NCI-H146 (cell line): ENCODE results near the gene EOGT.

ENCODE experiments used
- DNase-seq: peaks from one replicate; lab custom pipeline; 2025; lab: John Stamatoyannopoulos, UW

The EOGT gene

DNA sequence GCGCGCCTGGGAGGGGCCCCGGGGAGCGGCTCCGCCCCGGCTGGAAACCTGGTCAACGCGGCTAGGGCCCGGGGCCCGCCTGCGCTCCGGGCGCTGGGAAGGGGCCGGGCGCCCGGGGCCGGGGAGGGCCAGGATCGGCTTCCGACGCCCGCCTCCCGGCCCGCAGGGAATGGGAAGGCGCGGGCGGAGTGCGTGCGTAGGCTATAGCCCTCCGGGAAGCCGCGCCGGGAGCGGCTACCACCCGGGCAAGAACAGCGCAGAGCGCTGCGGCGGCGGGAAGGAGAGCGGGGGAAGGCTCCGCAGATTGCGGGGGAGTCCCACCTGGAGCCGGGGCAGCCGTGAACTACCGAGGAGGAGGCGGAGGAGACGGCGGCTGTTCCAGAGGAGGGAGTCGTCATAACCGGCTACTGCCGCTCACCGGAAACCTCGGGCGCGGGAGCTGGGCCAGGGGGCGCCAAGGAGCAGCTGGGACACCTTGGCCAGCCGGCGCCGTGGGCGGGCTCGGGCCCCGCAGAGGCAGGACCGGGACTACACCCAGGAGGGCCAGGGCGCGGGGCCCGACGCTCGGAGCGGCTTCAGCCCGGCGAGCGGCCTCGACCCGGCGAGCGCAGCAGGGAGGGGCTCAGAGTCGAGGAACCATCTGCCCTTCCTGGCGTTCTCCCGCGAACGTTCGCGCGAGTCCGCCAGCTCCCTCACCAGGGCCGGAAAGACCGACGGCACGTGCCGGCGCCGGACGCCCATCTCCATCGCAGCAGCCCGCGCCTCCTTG, at the start of gene EOGT:
Gene EOGT (minus strand): TSS at position 432 of the 769 bp plus-strand sequence. CDS start 3,838 bp downstream, outside the sequence.
- peak; percentile 84 for DNase-seq

DNA sequence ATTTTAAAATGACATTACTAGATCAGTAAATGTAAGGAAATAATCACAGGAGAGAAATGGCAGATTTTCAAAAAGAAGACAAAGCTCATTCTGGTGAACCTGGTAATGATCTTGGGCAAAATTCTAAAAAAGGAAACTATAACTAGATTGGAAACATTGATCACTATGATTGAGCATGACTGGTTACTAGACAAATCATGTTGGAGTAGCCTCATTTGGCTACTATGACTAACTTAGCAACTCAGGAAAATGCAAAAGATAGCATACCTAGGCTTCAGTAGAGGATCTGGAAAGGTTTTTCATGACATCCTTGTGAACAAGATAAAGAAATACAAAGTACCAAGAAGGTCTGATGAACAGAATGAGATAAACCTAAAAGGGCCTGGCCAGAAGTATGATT, 46.2 kb upstream of the EOGT start:
- no peak for DNase-seq

- DNase-seq = no peak
These were observed 45.4 kb upstream of the EOGT start for GRCh38 chr3:69058947-69059224.

GRCh38 chr3:69058180-69058946, 44.9 kb upstream of the EOGT start:
- no peak for DNase-seq

DNA sequence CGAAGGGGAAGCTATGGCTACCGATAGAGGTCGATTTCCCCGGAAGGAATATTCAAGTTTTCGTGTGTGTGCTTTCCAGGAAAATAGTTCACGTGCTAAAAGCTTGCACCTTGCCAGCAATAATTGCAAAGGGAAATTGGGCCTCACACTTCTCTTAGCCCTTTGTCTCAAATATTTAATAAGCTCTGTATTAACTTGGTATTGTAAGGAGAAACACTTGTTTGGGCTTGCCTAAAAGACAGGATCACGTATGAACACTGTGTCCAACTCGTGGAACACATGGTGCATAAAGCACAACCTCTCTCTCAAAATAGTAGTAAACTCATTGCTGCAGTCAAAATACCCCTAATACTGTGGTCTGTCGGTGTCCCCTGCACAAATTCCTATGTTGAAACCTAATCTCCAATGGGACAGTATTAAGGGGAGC, 39.0 kb upstream of the EOGT start:
- DNase-seq = no peak

- no peak for DNase-seq
These were observed 38.4 kb upstream of the EOGT start, which contains the start of gene TMF1 for GRCh38 chr3:69051756-69052471. Gene TMF1, minus strand, starts transcription at chr3:69052333. Its CDS starts 247 bp downstream, at chr3:69052086.

- DNase-seq = no peak
These were observed 35.5 kb upstream of the EOGT start for GRCh38 chr3:69048990-69049389.

DNA sequence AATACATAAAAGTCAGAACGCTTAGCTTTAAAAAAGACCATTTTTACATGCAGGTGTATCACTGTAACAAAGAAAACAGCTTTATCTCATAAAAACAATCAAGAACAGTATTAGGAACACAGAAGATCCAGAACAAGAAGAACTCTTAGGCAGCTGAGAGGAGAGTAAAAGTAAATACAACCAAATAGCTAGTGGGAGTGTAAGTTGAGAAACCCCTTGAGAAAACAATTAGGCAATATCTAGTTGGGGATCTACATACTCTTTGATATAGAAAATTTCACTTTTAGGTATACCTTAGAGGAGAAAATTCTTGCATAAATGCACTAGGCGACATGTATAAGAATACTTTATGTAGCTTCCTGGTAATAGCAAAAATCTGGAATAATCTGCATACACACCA, 31.1 kb upstream of the EOGT start:
- DNase-seq = no peak

DNA sequence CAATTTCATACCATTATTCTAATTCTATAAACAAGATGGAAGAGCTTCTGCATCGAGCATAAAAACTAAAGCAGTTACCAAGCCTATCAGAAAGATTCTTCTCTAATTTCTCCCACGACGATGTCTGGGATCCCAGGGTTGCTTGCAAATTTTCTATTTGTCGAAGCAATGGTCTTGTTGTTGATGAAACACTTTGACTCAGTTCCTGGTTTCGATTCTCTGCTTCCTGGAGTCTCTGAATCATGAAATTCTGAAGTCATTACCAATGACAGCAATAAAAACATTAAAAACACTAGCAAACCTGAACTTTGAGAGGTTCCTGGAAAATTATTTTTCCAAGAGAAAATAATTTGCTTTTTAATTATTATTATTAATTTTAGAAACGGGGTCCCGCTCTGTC, 20.0 kb upstream of the EOGT start:
- no peak for DNase-seq

- DNase-seq = no peak
These were observed 19.3 kb upstream of the EOGT start for GRCh38 chr3:69032737-69033136.

- DNase-seq = no peak
These were observed 18.7 kb upstream of the EOGT start for GRCh38 chr3:69032142-69032541.

DNA sequence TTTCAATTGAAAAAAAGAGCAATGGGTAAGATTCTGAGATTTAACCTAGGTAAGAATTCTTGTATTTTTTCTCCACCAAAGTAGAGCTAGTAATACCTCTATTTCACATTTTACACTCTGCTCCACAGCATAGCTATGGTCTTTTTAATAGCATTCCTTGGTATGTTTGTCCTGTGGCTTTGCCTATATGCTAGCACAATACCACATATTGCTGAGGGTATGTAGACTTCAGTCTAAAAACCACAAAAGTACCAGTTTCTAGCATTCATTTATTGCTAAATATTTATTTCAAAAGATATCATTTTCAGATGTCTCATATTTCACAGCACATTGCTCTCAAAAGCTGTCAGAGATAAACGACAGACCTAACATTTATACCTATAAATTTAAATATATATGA, 18.2 kb upstream of the EOGT start:
- no peak for DNase-seq

DNA sequence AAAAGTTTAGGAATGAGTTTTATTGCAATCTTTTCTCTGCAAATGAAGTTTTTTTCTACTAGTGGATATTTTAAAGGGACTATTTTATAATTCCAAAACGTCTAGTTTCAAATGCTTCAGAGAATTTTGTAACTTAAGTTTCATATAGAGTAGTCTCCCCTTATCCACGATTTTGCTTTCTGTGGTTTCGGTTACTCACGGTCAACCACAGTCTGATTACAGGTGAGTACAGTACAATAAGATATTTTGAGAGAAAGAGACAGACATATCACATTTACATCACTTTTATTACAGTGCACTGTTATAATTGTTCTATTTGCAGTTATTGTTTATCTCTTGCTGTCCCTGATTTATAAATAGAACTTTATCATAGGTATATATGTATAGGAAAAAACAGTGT, 7.4 kb upstream of the EOGT start:
- DNase-seq = no peak

DNA sequence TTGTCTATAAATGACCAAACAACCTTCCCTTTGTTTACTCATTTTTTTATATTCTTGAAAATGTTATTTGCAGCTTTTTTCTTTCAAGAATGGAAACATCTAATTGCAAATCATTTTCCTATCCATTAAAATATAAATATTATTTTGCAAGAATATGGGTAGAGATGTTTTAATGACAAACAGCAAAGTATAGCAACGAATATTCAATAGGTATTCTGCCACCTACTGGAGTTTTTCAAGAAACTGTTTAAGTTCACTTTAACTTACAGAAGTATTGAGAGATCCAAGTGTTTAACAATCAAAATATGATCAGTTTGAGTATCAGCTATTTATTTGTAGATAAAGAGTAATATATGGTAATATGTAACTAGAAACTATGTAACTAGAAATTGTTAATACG, 6.9 kb upstream of the EOGT start:
- no peak for DNase-seq

- DNase-seq = no peak
These were observed 3.4 kb upstream of the EOGT start for GRCh38 chr3:69016901-69017300.

- DNase-seq = no peak
These were observed 2.6 kb upstream of the EOGT start for GRCh38 chr3:69016102-69016501.

DNA sequence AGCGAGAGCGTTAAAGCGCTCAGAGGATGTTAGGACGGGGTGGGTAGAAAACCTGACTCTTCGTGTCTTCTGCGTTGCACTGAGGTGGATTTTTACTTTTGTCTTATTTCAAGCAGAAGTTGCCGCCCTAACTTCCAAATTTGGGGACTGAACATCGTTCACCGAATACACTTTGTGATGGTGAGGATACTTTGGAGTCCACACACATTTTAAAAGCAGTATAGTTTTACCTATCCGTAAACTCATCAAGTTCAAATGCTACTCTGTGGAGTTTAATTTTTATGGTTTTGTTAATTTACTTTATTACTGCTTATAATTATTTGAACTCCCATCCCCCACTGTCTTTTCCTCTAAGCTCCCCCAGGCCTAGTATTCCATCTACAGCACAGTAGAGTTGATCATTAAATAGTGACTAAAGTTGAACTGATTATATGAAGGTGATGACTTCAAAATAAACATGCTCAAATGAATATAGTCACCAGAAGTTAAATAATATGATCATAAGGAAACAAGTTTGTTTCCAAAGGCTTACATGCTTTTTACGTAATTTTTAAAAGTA, 617 bp upstream of the EOGT start:
- DNase-seq = no peak

GRCh38 chr3:69012800-69013252, 658 bp downstream of the EOGT start:
- no peak for DNase-seq

DNA sequence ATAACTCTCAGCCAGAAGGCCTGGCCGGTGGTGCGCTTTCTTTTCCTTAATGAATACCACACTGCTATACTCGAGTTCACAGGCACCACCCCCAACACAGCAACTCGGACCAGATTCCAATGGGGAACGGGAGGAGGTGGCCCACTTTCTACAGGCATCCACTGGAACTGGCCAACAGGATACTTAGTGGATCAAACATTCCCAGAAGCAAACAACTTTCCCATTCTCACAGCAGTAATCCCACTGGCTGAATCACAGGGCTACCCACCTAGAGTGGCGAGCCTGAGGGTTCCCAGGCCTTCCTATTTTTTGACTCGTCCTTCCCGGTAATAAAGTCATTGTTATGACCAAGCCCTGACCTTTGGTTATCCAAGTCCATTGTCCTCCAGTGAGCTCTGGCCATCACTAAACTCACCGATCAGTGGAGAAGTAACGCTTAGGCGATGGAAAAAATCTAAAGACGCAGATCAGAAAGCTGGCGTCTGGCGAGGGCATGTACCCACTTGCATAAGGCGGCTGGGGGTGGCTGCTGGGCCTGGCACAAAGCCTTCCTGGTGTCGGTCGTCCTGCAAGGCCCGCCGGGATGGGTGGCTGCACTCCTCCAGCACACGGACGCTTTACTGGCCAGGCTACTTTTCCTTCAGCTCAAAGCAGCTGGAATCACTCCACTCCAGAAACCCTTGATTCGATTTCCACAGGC, 1.2 kb downstream of the EOGT start:
- DNase-seq = no peak

DNA sequence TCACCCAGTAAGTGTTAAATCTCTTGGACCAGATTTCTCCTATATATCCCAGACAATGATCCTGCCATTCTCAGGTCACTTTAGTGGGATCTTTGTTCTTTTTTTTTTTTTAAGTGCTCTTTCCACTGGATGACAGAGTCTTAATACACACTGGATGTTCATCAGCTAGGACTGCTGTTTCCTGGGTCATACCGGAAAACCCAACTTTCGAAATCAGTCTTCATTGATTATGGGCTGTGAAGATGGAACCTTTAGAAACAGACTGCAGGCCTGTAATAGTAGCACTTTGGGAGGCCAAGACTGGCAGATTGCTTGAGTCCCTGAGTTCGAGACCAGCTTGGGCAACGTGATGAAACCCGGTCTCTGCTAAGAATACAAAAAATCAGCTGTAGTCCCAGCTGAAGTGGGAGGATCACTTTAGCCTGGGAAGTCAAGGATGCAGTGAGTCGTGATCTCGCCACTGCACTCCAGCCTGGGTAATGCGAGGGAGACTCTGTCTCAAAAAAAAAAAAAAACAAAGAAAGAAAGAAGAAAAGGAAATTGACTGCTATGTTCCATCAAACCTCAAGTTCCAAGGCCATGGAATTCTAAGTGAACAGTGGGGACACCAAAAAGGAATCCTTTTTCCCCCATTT, 2.3 kb downstream of the EOGT start:
- no peak for DNase-seq
